Mesothelial cell of epicardium (in vitro differentiated cells): ENCODE measurements around the gene TAF5L. TPM values are rescaled to one million over a fixed set of nuclear protein-coding genes. Genes with fewer than 3 reads are reported as not detected.

Experiments used
- DNase-seq, 2 experiments: peaks; one replicate each; pipeline ENCODE4 v3.0.0; 2021; ENCODE audit warnings: low spot score in 2 of 2; ENCODE audit not compliant: unreplicated experiment in 2 of 2
- H3K27ac Mint-ChIP-seq: 2 replicates; pipeline ENCODE4 v1.8.0; 2021; ENCODE audit warnings: mixed read lengths
- H3K27me3 Mint-ChIP-seq: 2 replicates; pipeline ENCODE4 v1.8.0; 2021; ENCODE audit warnings: low read depth, mixed read lengths
- H3K36me3 Mint-ChIP-seq: 2 replicates; pipeline ENCODE4 v1.8.0; 2021; ENCODE audit warnings: mixed read lengths
- H3K4me1 Mint-ChIP-seq: 2 replicates; pipeline ENCODE4 v1.8.0; 2021; ENCODE audit warnings: mixed read lengths
- H3K4me3 Mint-ChIP-seq: 2 replicates; pipeline ENCODE4 v1.8.0; 2021; ENCODE audit warnings: mild to moderate bottlenecking, moderate library complexity, mixed read lengths
- H3K9me3 Mint-ChIP-seq: 2 replicates; pipeline ENCODE4 v1.8.0; 2021; ENCODE audit warnings: mixed read lengths
- CTCF ChIP-seq: fragments of 200-600 bp; sonication (generic); IDR thresholded peaks from one replicate; pipeline ENCODE4 v1.5.0; 2021; ENCODE audit warnings: antibody characterized with exemption; ENCODE audit not compliant: unreplicated experiment
- total RNA-seq: library from RNA; stranded (reverse); gene quantifications from 3 replicates; pipeline ENCODE4 v1.2.1, GENCODE V29; 2021

The TAF5L gene
- total RNA-seq, 1 donor from 2014 or later = 20.9 TPM

GRCh38 chr1:229574679-229575442, 51.1 kb downstream of the TAF5L start:
- peaks cover 13% of the 10 kb centered on the region for H3K4me1 Mint-ChIP-seq
- TF ChIP-seq CTCF = no peak
- no peak overlapping the region for H3K4me3 Mint-ChIP-seq
- no peak for DNase-seq
- H3K9me3 Mint-ChIP-seq = no peaks in the 10 kb centered on the region
- no peaks in the 10 kb centered on the region for H3K36me3 Mint-ChIP-seq
- peaks cover 4% of the 10 kb centered on the region for H3K27me3 Mint-ChIP-seq
- no peak overlapping the region for H3K27ac Mint-ChIP-seq

- Mint-ChIP-seq H3K27me3 (peaks cover 4% of the 10 kb centered on the region), H3K9me3 (no peaks in the 10 kb centered on the region), H3K36me3 (no peaks in the 10 kb centered on the region)
These were observed 53.6 kb downstream of the TAF5L start for GRCh38 chr1:229572286-229572685.

GRCh38 chr1:229570891-229571516, 54.9 kb downstream of the TAF5L start:
- TF ChIP-seq CTCF = no peak
- DNase-seq = no peak
- Mint-ChIP-seq H3K4me1 (no peaks in the 10 kb centered on the region), H3K4me3 (no peak overlapping the region), H3K36me3 (no peaks in the 10 kb centered on the region), H3K27me3 (peaks cover 4% of the 10 kb centered on the region), H3K27ac (no peak overlapping the region), H3K9me3 (no peaks in the 10 kb centered on the region)

More at GRCh38 chr1:229572286-229572685, 53.6 kb downstream of the TAF5L start:
- Mint-ChIP-seq H3K4me3 (no peak overlapping the region), H3K27ac (no peak overlapping the region), H3K4me1 (no peaks in the 10 kb centered on the region)
- TF ChIP-seq CTCF = no peak
- no peak for DNase-seq

- no peak for TF ChIP-seq CTCF
- H3K27ac Mint-ChIP-seq = no peak overlapping the region
- no peaks in the 10 kb centered on the region for H3K4me1 Mint-ChIP-seq
- no peak for DNase-seq
- H3K36me3 Mint-ChIP-seq = no peaks in the 10 kb centered on the region
- H3K4me3 Mint-ChIP-seq = no peak overlapping the region
- H3K27me3 Mint-ChIP-seq = peaks cover 4% of the 10 kb centered on the region
- no peaks in the 10 kb centered on the region for H3K9me3 Mint-ChIP-seq
These were observed 55.6 kb downstream of the TAF5L start for GRCh38 chr1:229570305-229570704.

GRCh38 chr1:229567109-229567868, 58.6 kb downstream of the TAF5L start:
- no peaks in the 10 kb centered on the region for H3K9me3 Mint-ChIP-seq
- H3K4me1 Mint-ChIP-seq = no peaks in the 10 kb centered on the region
- H3K36me3 Mint-ChIP-seq = no peaks in the 10 kb centered on the region
- H3K27me3 Mint-ChIP-seq = peaks cover 2% of the 10 kb centered on the region
- H3K4me3 Mint-ChIP-seq = no peak overlapping the region
- no peak for DNase-seq
- no peak overlapping the region for H3K27ac Mint-ChIP-seq
- TF ChIP-seq CTCF = no peak
